Measurements from ENCODE around the gene GNB1L. TPM values are rescaled to one million over a fixed set of nuclear protein-coding genes. Genes with fewer than 3 reads are reported as not detected.

GNB1L gene
- total RNA-seq, 1 donor = 5.2 TPM

DNA sequence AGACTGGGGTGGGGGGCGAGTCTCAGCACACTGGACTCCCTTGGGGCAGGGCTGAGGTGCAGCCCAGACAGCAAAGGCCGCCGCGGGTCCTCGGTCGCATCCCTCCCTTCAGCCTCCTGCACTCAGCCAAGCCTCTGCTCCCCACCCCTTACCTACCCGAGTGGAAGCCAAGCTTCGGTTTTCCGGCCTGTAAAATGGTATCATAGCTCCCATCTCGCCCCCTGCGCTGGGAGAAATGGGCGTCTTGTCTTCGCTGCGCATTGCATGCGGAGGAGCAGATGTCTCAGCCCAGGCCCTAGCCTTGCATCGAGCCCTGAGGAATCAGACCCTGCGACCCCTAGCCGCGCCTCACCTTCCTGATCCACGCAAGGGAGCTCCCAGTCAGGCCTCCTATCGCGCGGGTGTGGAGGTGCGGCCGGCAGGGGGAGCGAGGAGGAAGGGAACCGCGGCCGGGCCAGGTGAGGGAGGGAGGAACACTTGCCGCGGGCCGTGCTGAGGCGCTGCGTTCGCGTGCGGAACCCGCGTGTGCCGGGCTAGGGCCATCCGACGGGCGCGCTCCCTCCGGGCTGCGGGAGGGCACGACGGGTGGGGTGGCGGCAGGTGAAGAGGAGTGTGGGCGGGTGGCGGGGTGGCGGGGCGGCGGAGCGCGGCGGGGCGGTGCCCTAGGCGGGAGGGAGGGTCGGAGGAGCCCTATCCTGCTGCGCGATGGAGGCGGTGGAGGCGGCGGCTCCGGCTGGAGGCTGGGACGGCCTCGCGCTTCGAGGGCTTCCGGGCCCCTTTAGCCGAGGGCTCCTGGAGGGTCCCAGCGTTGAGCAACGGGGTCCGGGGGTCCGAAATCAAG, 98.2 kb downstream of the GNB1L start:
- no peak overlapping the region for H3K4me3 ChIP-seq (ENCODE audit: low read depth, low read length)
- TF ChIP-seq, protein P1, sequence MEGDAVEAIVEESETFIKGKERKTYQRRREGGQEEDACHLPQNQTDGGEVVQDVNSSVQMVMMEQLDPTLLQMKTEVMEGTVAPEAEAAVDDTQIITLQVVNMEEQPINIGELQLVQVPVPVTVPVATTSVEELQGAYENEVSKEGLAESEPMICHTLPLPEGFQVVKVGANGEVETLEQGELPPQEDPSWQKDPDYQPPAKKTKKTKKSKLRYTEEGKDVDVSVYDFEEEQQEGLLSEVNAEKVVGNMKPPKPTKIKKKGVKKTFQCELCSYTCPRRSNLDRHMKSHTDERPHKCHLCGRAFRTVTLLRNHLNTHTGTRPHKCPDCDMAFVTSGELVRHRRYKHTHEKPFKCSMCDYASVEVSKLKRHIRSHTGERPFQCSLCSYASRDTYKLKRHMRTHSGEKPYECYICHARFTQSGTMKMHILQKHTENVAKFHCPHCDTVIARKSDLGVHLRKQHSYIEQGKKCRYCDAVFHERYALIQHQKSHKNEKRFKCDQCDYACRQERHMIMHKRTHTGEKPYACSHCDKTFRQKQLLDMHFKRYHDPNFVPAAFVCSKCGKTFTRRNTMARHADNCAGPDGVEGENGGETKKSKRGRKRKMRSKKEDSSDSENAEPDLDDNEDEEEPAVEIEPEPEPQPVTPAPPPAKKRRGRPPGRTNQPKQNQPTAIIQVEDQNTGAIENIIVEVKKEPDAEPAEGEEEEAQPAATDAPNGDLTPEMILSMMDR (IDR thresholded peaks at IDR 0.05; ENCODE audit: insufficient read depth, low read depth, low read length) = peak; percentile 47
- peak; percentile 42 for DNase-seq (ENCODE audit: low read depth)

DNA sequence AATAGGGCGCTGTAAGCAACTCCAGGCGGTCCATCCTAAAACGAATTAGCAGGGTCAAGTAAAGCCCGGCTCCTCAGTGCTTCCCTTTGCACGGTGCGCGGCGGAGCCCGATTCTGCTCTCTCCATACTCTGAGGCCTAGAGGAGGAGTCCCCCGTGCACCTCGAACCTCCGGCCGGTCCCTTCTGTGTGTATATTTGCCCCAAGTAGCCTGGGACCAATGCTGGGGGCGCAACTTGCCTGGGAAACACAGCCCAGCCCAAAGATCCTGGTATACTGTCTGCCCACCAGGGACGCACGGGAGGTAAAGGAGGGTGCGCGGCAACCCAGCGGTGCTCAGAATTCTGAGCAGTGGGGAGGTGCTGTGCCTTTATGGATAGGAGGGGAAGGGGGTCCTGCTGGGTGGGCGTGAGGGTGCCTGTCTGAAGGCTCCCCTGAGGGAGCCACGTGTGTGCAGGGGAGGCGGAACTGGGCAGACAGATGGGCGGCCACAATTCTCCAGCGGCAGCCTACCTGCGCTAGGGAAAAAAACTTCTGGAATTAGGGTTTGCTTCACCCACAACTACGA, 98.9 kb downstream of the GNB1L start:
- TF ChIP-seq, protein P1 (IDR thresholded peaks at IDR 0.05; ENCODE audit: insufficient read depth, low read depth, low read length) = no peak
- no peak for DNase-seq (ENCODE audit: low read depth)
- no peak overlapping the region for H3K4me3 ChIP-seq (ENCODE audit: low read depth, low read length)

DNA sequence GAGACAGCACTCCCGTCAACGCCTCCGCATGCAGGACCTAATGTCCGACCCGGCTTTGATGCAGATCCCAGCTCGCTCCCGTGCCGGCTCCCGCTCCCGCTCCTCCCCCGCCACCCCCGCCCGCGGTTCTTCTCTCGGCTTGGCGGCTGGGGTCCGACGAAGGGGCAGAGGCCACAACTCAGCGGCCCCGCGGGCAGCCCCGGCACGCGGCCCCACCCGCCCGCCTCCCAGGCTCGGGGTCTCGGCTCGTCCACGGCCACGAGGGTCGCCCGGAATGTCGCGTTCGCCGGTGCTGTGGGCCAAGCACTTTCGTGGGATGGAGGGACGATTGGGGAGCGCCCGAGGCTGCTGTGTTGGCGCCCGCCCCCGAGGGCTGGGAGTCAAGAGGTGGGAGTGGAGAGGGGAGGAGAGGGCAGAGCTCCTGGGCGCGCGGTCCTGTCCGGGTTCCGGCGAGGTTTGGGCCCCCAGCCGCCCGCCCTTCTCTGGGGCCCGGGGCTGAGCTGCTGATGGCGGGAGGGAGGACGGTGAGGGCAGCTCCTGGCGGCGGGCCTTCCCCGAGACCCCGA, 99.4 kb downstream of the GNB1L start:
- no peak overlapping the region for H3K4me3 ChIP-seq (ENCODE audit: low read depth, low read length)
- DNase-seq (ENCODE audit: low read depth) = no peak
- TF ChIP-seq, protein P1 (IDR thresholded peaks at IDR 0.05; ENCODE audit: insufficient read depth, low read depth, low read length) = no peak

GRCh38 chr22:19754701-19755144, 100.0 kb downstream of the GNB1L start:
- H3K4me3 ChIP-seq (ENCODE audit: low read depth, low read length) = no peak overlapping the region
- no peak for DNase-seq (ENCODE audit: low read depth)
- TF ChIP-seq, protein P1 (IDR thresholded peaks at IDR 0.05; ENCODE audit: insufficient read depth, low read depth, low read length) = no peak

DNA sequence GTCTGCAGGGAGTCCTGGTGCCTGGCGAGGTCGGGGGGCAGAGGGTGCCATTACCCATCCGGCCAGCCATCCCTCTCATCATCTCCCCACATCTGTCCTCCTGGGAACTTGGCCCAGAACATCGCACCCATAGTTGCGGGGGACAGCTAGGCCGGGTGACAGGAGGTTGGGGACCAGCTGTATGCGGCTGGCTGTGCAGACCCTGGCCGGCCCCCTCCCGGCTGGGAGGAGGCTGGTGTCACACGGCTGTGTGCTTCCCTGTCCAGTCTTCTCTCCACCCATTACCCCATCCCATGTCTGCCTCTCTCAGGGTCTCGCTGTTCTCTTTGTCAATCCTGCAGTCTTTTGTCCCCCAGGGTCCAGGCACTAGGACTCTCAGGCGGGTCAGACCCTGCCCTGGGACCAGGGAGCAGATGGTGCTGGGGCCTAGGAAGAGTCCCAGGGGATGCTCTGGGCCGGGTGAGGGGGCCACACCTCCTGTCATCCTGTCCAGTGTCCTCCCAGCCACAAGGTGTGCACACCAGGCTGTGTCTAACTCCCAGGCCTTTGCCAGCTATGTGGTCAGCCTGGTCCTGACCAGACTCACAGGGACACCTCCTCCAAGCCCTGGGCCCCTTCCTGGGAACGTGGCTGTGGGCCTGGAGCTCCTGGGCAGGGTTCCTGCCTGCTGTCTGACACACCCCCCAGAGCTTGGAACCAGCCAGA, 100.5 kb downstream of the GNB1L start:
- H3K4me3 ChIP-seq (ENCODE audit: low read depth, low read length) = no peak overlapping the region
- TF ChIP-seq, protein P1 (IDR thresholded peaks at IDR 0.05; ENCODE audit: insufficient read depth, low read depth, low read length) = no peak
- no peak for DNase-seq (ENCODE audit: low read depth)

- no peak for DNase-seq (ENCODE audit: low read depth)
- TF ChIP-seq, protein P1 (IDR thresholded peaks at IDR 0.05; ENCODE audit: insufficient read depth, low read depth, low read length) = peak; percentile 14
- no peak overlapping the region for H3K4me3 ChIP-seq (ENCODE audit: low read depth, low read length)
These were observed 101.4 kb downstream of the GNB1L start for GRCh38 chr22:19753090-19753842.

Data from fibroblast of villous mesenchyme (primary cell).